AG09319 (cell line): ENCODE measurements around the gene ACBD3.

Experiments used
- DNase-seq: peaks from one replicate; pipeline ENCODE4 v3.0.0-alpha.2; 2010; ENCODE audit warnings: low read depth; ENCODE audit errors: extremely low read depth
- CTCF ChIP-seq: IDR thresholded peaks from 2 replicates; pipeline ENCODE4 v1.5.1; 2011; ENCODE audit warnings: low read depth, mild to moderate bottlenecking, inconsistent platforms, low read length, moderate library complexity

The ACBD3 gene

GRCh38 chr1:226186124-226187018 lies at the start of gene ACBD3:
Gene ACBD3 (minus strand): TSS chr1:226186741. CDS start chr1:226186675, 66 bp downstream.
- no peak; the same call in 1 of the 2 replicates for TF ChIP-seq CTCF

GRCh38 chr1:226233806-226234205 lies 47.3 kb upstream of the ACBD3 start:
- TF ChIP-seq CTCF: no peak
- DNase-seq: no peak

More at GRCh38 chr1:226186124-226187018, at the start of gene ACBD3:
- peak; percentile 60 for DNase-seq

- TF ChIP-seq CTCF: no peak
- DNase-seq: no peak
These were observed 46.8 kb upstream of the ACBD3 start for GRCh38 chr1:226233293-226233692.

- TF ChIP-seq CTCF: no peak
- DNase-seq: no peak
These were observed 40.1 kb upstream of the ACBD3 start for GRCh38 chr1:226226601-226227000.

GRCh38 chr1:226223786-226224244 lies 37.3 kb upstream of the ACBD3 start:
- no peak for TF ChIP-seq CTCF
- no peak for DNase-seq

- no peak for DNase-seq
- no peak for TF ChIP-seq CTCF
These were observed 36.7 kb upstream of the ACBD3 start, which contains the start of gene MIXL1 for GRCh38 chr1:226223157-226223785. Gene MIXL1 (plus strand): TSS chr1:226223664. CDS start chr1:226223682, 18 bp downstream.

GRCh38 chr1:226222686-226223085 lies 36.1 kb upstream of the ACBD3 start:
- no peak for TF ChIP-seq CTCF
- no peak for DNase-seq
